SK-N-SH treated with all-trans-retinoic acid at 6 μM for 48 hours (cell line): ENCODE data around the gene HCAR1.

Experiments
- ARNTL ChIP-seq: fragments of 450-650 bp; formaldehyde crosslinking; IDR thresholded peaks from 2 replicates; pipeline ENCODE4 v1.5.0; 2020; ENCODE audit warnings: low read depth, mild to moderate bottlenecking, moderate library complexity, borderline replicate concordance
- GLIS3 ChIP-seq: fragments of 250-450 bp; sonication (Bioruptor Pico); IDR thresholded peaks from 2 replicates; pipeline ENCODE4 v1.5.0; 2020; ENCODE audit warnings: mild to moderate bottlenecking, moderate library complexity
- PPARA ChIP-seq: fragments of 250-450 bp; sonication (Bioruptor Pico); IDR thresholded peaks from 2 replicates; pipeline ENCODE4 v1.5.0; 2020; ENCODE audit warnings: mild to moderate bottlenecking, borderline replicate concordance
- RARB ChIP-seq: fragments of 250-450 bp; sonication (Bioruptor Pico); IDR thresholded peaks from 2 replicates; pipeline ENCODE4 v1.8.0; 2021; ENCODE audit warnings: mild to moderate bottlenecking, moderate library complexity
- TOX ChIP-seq: fragments of 250-450 bp; sonication (Bioruptor Pico); IDR thresholded peaks from 2 replicates; pipeline ENCODE4 v1.8.0; 2021; ENCODE audit warnings: mild to moderate bottlenecking, moderate library complexity, borderline replicate concordance
- ZFP30 ChIP-seq: fragments of 450-650 bp; formaldehyde crosslinking; IDR thresholded peaks from 2 replicates; pipeline ENCODE4 v1.5.0; 2022; ENCODE audit warnings: mild to moderate bottlenecking, moderate library complexity
- TF ChIP-seq, protein P1 (sequence below): fragments of 250-450 bp; sonication (Bioruptor Pico); IDR thresholded peaks from 2 replicates; pipeline ENCODE4 v1.5.1; 2020; ENCODE audit warnings: low read depth, mild to moderate bottlenecking, moderate library complexity

GRCh38 chr12:122738571-122738970 lies 7.9 kb upstream of the HCAR1 start:
- TF ChIP-seq ARNTL (CRISPR knock-in tag) (no peak), ZFP30 (CRISPR knock-in tag) (no peak), GLIS3 (CRISPR knock-in tag) (no peak), RARB (CRISPR knock-in tag) (no peak), TOX (CRISPR knock-in tag) (no peak), PPARA (no peak)
- TF ChIP-seq, protein P1, sequence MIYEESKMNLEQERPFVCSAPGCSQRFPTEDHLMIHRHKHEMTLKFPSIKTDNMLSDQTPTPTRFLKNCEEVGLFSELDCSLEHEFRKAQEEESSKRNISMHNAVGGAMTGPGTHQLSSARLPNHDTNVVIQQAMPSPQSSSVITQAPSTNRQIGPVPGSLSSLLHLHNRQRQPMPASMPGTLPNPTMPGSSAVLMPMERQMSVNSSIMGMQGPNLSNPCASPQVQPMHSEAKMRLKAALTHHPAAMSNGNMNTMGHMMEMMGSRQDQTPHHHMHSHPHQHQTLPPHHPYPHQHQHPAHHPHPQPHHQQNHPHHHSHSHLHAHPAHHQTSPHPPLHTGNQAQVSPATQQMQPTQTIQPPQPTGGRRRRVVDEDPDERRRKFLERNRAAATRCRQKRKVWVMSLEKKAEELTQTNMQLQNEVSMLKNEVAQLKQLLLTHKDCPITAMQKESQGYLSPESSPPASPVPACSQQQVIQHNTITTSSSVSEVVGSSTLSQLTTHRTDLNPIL (CRISPR knock-in tag), result no peak
